ENCODE data around the gene JMY.

The JMY gene

DNA sequence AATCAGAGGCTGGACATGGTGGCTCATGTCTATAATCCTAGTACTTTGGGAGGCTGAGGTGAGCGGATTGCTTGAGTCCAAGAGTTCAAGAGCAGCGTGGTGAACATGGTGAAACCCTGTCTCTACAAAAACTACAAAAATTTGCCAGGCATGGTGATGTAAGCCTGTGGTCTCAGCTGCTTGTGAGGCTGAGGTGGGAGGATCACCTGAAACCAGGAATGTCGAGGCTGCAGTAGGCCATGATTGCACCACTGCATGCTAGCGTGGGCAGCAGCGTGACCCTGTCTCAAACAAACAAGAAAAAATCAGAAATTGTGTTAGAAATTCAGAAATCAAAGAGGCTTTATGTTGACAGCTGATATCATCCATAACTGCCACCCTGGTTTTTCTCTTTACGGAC, 21.4 kb downstream of the JMY start:
- Histone ChIP-seq H3K4me3 (ENCODE audit: low read depth in 1 of 2, low read length in 2 of 2) (no peak overlapping the region), H3K9ac (ENCODE audit: low read depth in 1 of 2, low read length in 2 of 2) (no peak overlapping the region), H3K27me3 (ENCODE audit: control insufficient read depth in 1 of 2, insufficient read depth in 2 of 2, low read length in 2 of 2) (no peaks in the 10 kb centered on the region), H3K4me1 (ENCODE audit: control insufficient read depth in 1 of 2, insufficient read depth in 2 of 2, low read length in 2 of 2) (peaks cover 3 to 7% of the 10 kb centered on the region in 2 donors), H3K36me3 (ENCODE audit: control insufficient read depth in 1 of 2, insufficient read depth in 2 of 2, low read length in 2 of 2) (no peaks in the 10 kb centered on the region), H3K9me3 (ENCODE audit: control insufficient read depth in 1 of 2, low read length in 2 of 2) (no peaks in the 10 kb centered on the region), H3K27ac (ENCODE audit: low read depth, low read length) (no peak overlapping the region)

DNA sequence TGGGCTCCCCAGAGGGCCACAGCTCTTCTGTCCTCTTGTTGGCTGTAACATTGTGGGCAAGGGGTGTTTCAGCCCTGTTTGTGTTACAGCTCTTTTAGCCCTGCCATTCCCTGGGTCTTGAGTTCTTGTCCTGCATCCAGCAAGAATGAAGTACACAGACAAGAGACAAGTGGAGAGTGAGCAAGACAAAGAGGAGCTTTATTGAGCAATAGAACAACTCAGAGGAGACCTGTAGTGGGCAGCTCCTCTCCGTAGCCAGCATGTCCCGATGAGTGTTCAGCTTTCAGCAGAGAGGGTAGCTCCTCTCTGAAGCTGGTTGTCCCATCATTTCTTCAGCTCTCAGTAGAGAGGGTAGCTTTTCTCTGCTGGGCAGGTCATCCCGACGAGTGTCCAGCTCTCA, 22.9 kb downstream of the JMY start:
- H3K36me3 ChIP-seq (ENCODE audit: control insufficient read depth in 1 of 2, insufficient read depth in 2 of 2, low read length in 2 of 2): no peaks in the 10 kb centered on the region
- H3K27ac ChIP-seq (ENCODE audit: low read depth, low read length): no peak overlapping the region
- H3K4me3 ChIP-seq (ENCODE audit: low read depth in 1 of 2, low read length in 2 of 2): no peak overlapping the region
- H3K4me1 ChIP-seq (ENCODE audit: control insufficient read depth in 1 of 2, insufficient read depth in 2 of 2, low read length in 2 of 2): peaks cover 3 to 7% of the 10 kb centered on the region in 2 donors
- H3K27me3 ChIP-seq (ENCODE audit: control insufficient read depth in 1 of 2, insufficient read depth in 2 of 2, low read length in 2 of 2): no peaks in the 10 kb centered on the region
- no peak overlapping the region for H3K9ac ChIP-seq (ENCODE audit: low read depth in 1 of 2, low read length in 2 of 2)
- no peaks in the 10 kb centered on the region for H3K9me3 ChIP-seq (ENCODE audit: control insufficient read depth in 1 of 2, low read length in 2 of 2)

DNA sequence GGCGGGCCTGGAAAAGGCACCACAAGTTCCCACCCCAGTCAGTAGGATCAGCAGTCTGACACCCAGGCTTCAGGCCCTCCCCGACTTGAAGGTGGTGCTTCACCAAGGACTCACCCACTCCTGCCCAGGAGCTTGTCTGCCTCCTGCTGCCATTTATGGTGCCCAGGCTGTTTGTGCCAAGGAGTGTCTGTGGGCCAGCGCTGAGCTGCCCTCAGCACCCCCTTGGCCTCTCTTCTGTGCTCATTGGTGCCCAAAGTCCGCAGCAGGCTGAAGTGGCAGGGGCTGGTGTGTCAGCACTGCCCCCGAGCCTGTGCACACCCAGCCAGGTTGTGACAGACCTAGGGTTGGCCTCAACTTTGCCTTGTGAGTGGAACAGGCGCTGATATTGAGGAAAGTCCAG, 23.5 kb downstream of the JMY start:
- no peaks in the 10 kb centered on the region for H3K27me3 ChIP-seq (ENCODE audit: control insufficient read depth in 1 of 2, insufficient read depth in 2 of 2, low read length in 2 of 2)
- H3K4me1 ChIP-seq (ENCODE audit: control insufficient read depth in 1 of 2, insufficient read depth in 2 of 2, low read length in 2 of 2): peaks cover 3 to 7% of the 10 kb centered on the region in 2 donors
- H3K9ac ChIP-seq (ENCODE audit: low read depth in 1 of 2, low read length in 2 of 2): no peak overlapping the region
- no peak overlapping the region for H3K4me3 ChIP-seq (ENCODE audit: low read depth in 1 of 2, low read length in 2 of 2)
- no peak overlapping the region for H3K27ac ChIP-seq (ENCODE audit: low read depth, low read length)
- H3K9me3 ChIP-seq (ENCODE audit: control insufficient read depth in 1 of 2, low read length in 2 of 2): no peaks in the 10 kb centered on the region
- H3K36me3 ChIP-seq (ENCODE audit: control insufficient read depth in 1 of 2, insufficient read depth in 2 of 2, low read length in 2 of 2): no peaks in the 10 kb centered on the region

DNA sequence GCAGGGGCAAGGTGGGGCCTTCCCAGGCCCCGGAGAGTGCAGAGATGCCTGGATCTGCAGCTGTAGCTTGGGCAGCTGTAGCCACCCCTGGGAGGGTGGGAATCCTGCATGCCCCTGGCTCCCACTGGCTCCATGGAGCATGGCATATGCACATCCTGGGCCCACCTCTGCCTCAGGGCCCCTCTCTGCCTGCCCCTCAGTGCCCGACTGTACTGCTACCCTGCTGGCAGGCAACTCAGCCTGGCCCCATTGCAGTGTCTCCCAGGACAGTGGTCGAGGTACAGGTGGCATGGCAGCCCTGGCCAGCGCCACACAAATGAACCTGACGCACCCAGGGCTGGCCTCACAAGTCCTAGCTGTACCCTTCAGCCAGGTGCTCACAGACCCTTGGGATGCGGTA, 23.9 kb downstream of the JMY start:
- peaks cover 3 to 7% of the 10 kb centered on the region in 2 donors for H3K4me1 ChIP-seq (ENCODE audit: control insufficient read depth in 1 of 2, insufficient read depth in 2 of 2, low read length in 2 of 2)
- H3K4me3 ChIP-seq (ENCODE audit: low read depth in 1 of 2, low read length in 2 of 2): no peak overlapping the region
- no peaks in the 10 kb centered on the region for H3K36me3 ChIP-seq (ENCODE audit: control insufficient read depth in 1 of 2, insufficient read depth in 2 of 2, low read length in 2 of 2)
- H3K9me3 ChIP-seq (ENCODE audit: control insufficient read depth in 1 of 2, low read length in 2 of 2): no peaks in the 10 kb centered on the region
- no peak overlapping the region for H3K9ac ChIP-seq (ENCODE audit: low read depth in 1 of 2, low read length in 2 of 2)
- no peaks in the 10 kb centered on the region for H3K27me3 ChIP-seq (ENCODE audit: control insufficient read depth in 1 of 2, insufficient read depth in 2 of 2, low read length in 2 of 2)
- H3K27ac ChIP-seq (ENCODE audit: low read depth, low read length): no peak overlapping the region

DNA sequence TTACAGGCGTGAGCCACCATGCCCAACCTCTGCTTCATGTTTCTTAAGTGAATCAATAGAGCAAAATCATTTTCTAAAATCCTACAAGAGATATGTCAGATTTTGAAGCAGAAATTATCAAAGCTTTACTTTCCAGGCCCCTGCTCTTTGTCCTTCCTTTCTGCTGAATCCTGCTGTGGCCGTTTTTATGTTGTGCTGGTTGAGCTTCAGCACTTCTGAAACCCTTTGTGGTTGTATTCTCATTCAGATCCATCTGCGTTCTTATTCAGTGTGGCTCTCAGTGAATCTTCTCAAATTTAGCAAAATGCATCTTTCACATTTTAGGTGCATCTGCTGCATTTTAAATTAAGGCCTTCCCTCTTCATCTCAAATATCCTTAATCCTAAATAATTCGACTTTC, 26.0 kb downstream of the JMY start:
- Histone ChIP-seq H3K27ac (ENCODE audit: low read depth, low read length) (no peak overlapping the region), H3K4me1 (ENCODE audit: control insufficient read depth in 1 of 2, insufficient read depth in 2 of 2, low read length in 2 of 2) (no peaks in the 10 kb centered on the region), H3K27me3 (ENCODE audit: control insufficient read depth in 1 of 2, insufficient read depth in 2 of 2, low read length in 2 of 2) (no peaks in the 10 kb centered on the region), H3K36me3 (ENCODE audit: control insufficient read depth in 1 of 2, insufficient read depth in 2 of 2, low read length in 2 of 2) (no peaks in the 10 kb centered on the region), H3K9ac (ENCODE audit: low read depth in 1 of 2, low read length in 2 of 2) (no peak overlapping the region), H3K9me3 (ENCODE audit: control insufficient read depth in 1 of 2, low read length in 2 of 2) (no peaks in the 10 kb centered on the region), H3K4me3 (ENCODE audit: low read depth in 1 of 2, low read length in 2 of 2) (no peak overlapping the region)

DNA sequence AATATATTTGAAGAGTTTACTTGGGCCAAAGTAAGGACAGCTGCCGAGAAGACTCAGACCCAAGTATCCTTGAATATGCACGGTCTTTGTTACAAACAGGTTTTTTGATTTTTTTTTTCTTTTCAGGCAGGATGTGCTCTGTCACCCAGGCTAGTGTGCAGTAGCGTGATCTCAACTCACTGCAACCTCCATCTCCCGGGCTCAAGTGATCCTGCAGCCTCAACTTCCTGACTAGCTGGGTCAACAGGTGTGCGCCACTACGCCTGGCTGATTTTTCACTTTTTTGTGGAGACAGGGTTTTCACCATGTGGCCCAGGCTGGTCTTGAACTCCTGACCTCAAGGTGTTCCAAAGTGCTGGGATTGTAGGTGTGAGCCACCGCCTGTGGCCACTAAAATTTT, 27.4 kb downstream of the JMY start:
- Histone ChIP-seq H3K9ac (ENCODE audit: low read depth in 1 of 2, low read length in 2 of 2) (no peak overlapping the region), H3K27me3 (ENCODE audit: control insufficient read depth in 1 of 2, insufficient read depth in 2 of 2, low read length in 2 of 2) (no peaks in the 10 kb centered on the region), H3K36me3 (ENCODE audit: control insufficient read depth in 1 of 2, insufficient read depth in 2 of 2, low read length in 2 of 2) (no peaks in the 10 kb centered on the region), H3K9me3 (ENCODE audit: control insufficient read depth in 1 of 2, low read length in 2 of 2) (no peaks in the 10 kb centered on the region), H3K4me3 (ENCODE audit: low read depth in 1 of 2, low read length in 2 of 2) (no peak overlapping the region), H3K4me1 (ENCODE audit: control insufficient read depth in 1 of 2, insufficient read depth in 2 of 2, low read length in 2 of 2) (no peaks in the 10 kb centered on the region), H3K27ac (ENCODE audit: low read depth, low read length) (no peak overlapping the region)

DNA sequence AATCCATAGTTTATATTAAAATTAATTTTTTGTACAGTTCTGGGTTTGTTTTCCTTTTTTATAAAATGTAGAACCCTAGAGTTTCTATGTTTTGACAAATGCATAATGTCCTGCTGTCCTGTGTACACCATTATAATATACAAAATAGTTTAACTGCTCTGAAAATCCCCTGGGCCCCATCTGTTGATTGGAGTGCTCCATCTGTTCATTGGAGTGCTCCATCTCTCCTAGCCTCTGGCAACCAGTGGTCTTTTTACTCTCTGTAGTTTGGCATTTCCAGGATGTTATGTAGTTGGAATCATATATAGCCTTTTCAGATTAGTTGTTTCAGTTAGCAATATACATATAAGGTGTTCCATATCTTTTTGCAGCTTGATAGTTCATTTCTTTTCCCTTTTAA, 31.2 kb downstream of the JMY start:
- Histone ChIP-seq H3K9ac (ENCODE audit: low read depth in 1 of 2, low read length in 2 of 2) (no peak overlapping the region), H3K4me3 (ENCODE audit: low read depth in 1 of 2, low read length in 2 of 2) (no peak overlapping the region), H3K27ac (ENCODE audit: low read depth, low read length) (no peak overlapping the region), H3K4me1 (ENCODE audit: control insufficient read depth in 1 of 2, insufficient read depth in 2 of 2, low read length in 2 of 2) (no peaks in the 10 kb centered on the region), H3K9me3 (ENCODE audit: control insufficient read depth in 1 of 2, low read length in 2 of 2) (no peaks in the 10 kb centered on the region), H3K36me3 (ENCODE audit: control insufficient read depth in 1 of 2, insufficient read depth in 2 of 2, low read length in 2 of 2) (no peaks in the 10 kb centered on the region), H3K27me3 (ENCODE audit: control insufficient read depth in 1 of 2, insufficient read depth in 2 of 2, low read length in 2 of 2) (no peaks in the 10 kb centered on the region)

DNA sequence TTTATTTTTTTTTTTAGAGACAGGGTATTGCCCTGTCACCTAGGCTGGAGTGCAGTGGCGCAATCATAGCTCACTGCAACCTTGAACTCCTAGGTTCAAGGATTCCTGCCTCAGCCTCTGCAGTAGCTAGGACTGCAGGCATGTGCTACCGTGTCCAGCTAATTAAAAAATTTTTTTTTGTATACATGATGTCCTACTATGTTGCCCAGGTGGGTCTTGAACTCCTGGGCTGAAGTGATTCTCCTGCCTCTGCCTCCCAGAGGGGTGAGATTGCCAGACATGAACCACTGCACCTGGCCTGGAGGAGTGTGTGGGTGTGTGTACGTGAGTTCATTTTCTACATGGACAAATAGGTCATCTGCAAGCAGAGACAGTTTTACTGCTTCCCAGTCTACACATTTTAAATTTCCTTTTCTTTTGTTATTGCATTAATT, 33.8 kb downstream of the JMY start:
- no peaks in the 10 kb centered on the region for H3K9me3 ChIP-seq (ENCODE audit: control insufficient read depth in 1 of 2, low read length in 2 of 2)
- no peaks in the 10 kb centered on the region for H3K27me3 ChIP-seq (ENCODE audit: control insufficient read depth in 1 of 2, insufficient read depth in 2 of 2, low read length in 2 of 2)
- no peak overlapping the region for H3K4me3 ChIP-seq (ENCODE audit: low read depth in 1 of 2, low read length in 2 of 2)
- H3K27ac ChIP-seq (ENCODE audit: low read depth, low read length): no peak overlapping the region
- H3K9ac ChIP-seq (ENCODE audit: low read depth in 1 of 2, low read length in 2 of 2): no peak overlapping the region
- no peaks in the 10 kb centered on the region for H3K4me1 ChIP-seq (ENCODE audit: control insufficient read depth in 1 of 2, insufficient read depth in 2 of 2, low read length in 2 of 2)
- H3K36me3 ChIP-seq (ENCODE audit: control insufficient read depth in 1 of 2, insufficient read depth in 2 of 2, low read length in 2 of 2): no peaks in the 10 kb centered on the region

DNA sequence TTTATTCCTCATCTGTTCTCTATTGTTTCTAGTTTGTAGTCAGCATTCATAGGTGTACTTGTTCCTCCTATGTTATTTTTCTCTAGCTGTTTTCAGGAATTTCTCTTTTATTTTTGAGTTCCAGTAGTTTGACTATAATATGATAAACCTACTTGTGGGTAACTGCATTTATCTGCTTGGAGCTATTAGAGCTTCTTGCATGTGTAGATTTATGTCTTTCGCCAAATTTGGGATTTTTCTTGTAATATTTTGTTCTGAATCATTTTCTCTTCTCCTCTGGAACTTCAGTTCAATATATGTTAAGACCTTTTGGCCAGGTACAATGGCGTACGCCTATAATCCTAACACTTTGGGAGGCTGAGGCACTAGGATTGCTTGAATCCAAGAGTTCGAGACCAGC, 37.4 kb downstream of the JMY start:
- no peaks in the 10 kb centered on the region for H3K9me3 ChIP-seq (ENCODE audit: control insufficient read depth in 1 of 2, low read length in 2 of 2)
- H3K9ac ChIP-seq (ENCODE audit: low read depth in 1 of 2, low read length in 2 of 2): no peak overlapping the region
- no peak overlapping the region for H3K27ac ChIP-seq (ENCODE audit: low read depth, low read length)

DNA sequence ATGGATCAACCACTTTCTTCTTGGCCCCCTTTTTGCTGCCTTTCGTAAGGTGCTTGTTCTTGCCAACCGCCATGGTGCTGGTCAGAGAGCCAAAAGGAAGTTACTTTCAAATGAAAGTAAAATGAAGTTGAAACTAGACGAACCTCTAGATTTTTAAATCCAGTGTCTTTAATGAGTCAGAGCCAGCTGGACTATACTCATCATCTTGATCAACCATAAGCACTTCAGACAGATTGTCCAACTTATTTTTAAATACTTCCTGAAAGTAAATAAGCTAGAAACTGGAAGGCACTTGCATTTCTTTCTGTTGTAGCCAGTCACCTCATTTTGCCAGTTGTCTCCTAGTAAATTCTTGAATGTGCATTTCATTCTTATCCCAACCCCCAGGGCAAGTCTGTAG, 48.9 kb downstream of the JMY start:
- Histone ChIP-seq H3K27ac (ENCODE audit: low read depth, low read length) (no peak overlapping the region), H3K9ac (ENCODE audit: low read depth in 1 of 2, low read length in 2 of 2) (no peak overlapping the region), H3K4me1 (ENCODE audit: control insufficient read depth in 1 of 2, insufficient read depth in 2 of 2, low read length in 2 of 2) (no peaks in the 10 kb centered on the region), H3K27me3 (ENCODE audit: control insufficient read depth in 1 of 2, insufficient read depth in 2 of 2, low read length in 2 of 2) (no peaks in the 10 kb centered on the region), H3K9me3 (ENCODE audit: control insufficient read depth in 1 of 2, low read length in 2 of 2) (no peaks in the 10 kb centered on the region), H3K36me3 (ENCODE audit: control insufficient read depth in 1 of 2, insufficient read depth in 2 of 2, low read length in 2 of 2) (peaks cover 0 to 2% of the 10 kb centered on the region in 2 donors), H3K4me3 (ENCODE audit: low read depth in 1 of 2, low read length in 2 of 2) (no peak overlapping the region)

More for the DNA sequence above, 37.4 kb downstream of the JMY start:
- Histone ChIP-seq H3K4me1 (ENCODE audit: control insufficient read depth in 1 of 2, insufficient read depth in 2 of 2, low read length in 2 of 2) (no peaks in the 10 kb centered on the region), H3K27me3 (ENCODE audit: control insufficient read depth in 1 of 2, insufficient read depth in 2 of 2, low read length in 2 of 2) (no peaks in the 10 kb centered on the region), H3K4me3 (ENCODE audit: low read depth in 1 of 2, low read length in 2 of 2) (no peak overlapping the region), H3K36me3 (ENCODE audit: control insufficient read depth in 1 of 2, insufficient read depth in 2 of 2, low read length in 2 of 2) (no peaks in the 10 kb centered on the region)

DNA sequence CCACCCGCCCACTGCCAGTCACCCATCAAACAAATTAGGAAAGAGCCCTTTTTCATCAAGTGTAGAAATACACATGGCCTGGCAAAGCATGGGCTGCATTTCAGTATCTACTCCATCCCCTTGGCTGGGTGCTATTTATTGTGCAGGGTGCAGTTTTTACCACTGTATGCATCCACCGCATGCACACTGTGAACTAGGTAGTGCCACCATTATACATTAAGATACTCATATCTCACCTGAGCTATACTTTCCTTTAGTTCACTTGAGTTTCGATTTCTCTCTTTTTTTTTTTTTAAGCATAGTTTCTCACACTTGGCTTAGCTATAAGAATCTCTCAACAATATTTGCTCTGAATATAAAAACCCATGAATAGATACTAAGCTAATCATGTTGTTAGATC, 49.4 kb downstream of the JMY start:
- H3K27ac ChIP-seq (ENCODE audit: low read depth, low read length): no peak overlapping the region
- H3K36me3 ChIP-seq (ENCODE audit: control insufficient read depth in 1 of 2, insufficient read depth in 2 of 2, low read length in 2 of 2): no peaks in the 10 kb centered on the region
- H3K4me3 ChIP-seq (ENCODE audit: low read depth in 1 of 2, low read length in 2 of 2): no peak overlapping the region
- no peaks in the 10 kb centered on the region for H3K27me3 ChIP-seq (ENCODE audit: control insufficient read depth in 1 of 2, insufficient read depth in 2 of 2, low read length in 2 of 2)
- no peaks in the 10 kb centered on the region for H3K4me1 ChIP-seq (ENCODE audit: control insufficient read depth in 1 of 2, insufficient read depth in 2 of 2, low read length in 2 of 2)
- H3K9ac ChIP-seq (ENCODE audit: low read depth in 1 of 2, low read length in 2 of 2): no peak overlapping the region
- no peaks in the 10 kb centered on the region for H3K9me3 ChIP-seq (ENCODE audit: control insufficient read depth in 1 of 2, low read length in 2 of 2)
